Ovary (tissue), 3 donors: Measurements from ENCODE around the gene PTPRK.

Experiments
- EP300 ChIP-seq: sonication (generic); formaldehyde crosslinking; IDR thresholded peaks from one replicate; pipeline ENCODE4 v1.6.1; 2017; ENCODE audit warnings: antibody characterized with exemption
- POLR2A ChIP-seq: fragments of 450-650 bp; IDR thresholded peaks from one replicate; pipeline ENCODE4 v1.6.1; 2017; ENCODE audit warnings: antibody characterized with exemption, mild to moderate bottlenecking, moderate library complexity
- TF ChIP-seq, protein P1 (sequence below), 3 donors: fragments of 450-650 bp in 2 of 3; fragments of 200-600 bp in 1 of 3; IDR thresholded peaks; one replicate each; pipeline versions ENCODE4 v1.5.1 to v1.8.0; 2016 to 2022; ENCODE audit warnings: antibody characterized with exemption in 3 of 3, mild to moderate bottlenecking in 1 of 3
- donor health status: DM: no; HTN: no; CAD: no.

DNA sequence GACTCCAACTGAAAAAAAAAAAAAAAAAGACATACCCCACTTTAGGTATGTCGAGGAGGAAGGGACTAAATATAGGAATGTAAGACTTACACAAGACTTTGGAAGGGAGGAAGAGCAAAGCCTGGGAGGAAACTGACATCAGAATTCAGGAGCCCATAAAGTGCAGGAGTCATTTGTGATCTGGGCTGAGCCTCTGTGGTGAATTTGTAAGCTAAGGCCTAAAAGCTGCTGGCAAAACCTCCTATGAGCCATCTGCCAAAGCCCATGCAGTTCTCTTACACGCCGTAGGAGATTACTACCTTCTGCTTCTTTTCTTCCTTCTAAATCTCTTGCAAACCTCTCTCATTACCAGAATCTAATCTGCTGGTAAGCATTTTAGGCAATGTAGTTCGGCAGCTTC lies 567.6 kb downstream of the PTPRK start:
- TF ChIP-seq, protein P1, sequence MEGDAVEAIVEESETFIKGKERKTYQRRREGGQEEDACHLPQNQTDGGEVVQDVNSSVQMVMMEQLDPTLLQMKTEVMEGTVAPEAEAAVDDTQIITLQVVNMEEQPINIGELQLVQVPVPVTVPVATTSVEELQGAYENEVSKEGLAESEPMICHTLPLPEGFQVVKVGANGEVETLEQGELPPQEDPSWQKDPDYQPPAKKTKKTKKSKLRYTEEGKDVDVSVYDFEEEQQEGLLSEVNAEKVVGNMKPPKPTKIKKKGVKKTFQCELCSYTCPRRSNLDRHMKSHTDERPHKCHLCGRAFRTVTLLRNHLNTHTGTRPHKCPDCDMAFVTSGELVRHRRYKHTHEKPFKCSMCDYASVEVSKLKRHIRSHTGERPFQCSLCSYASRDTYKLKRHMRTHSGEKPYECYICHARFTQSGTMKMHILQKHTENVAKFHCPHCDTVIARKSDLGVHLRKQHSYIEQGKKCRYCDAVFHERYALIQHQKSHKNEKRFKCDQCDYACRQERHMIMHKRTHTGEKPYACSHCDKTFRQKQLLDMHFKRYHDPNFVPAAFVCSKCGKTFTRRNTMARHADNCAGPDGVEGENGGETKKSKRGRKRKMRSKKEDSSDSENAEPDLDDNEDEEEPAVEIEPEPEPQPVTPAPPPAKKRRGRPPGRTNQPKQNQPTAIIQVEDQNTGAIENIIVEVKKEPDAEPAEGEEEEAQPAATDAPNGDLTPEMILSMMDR (IDR thresholded peaks at IDR 0.05): no peak
- TF ChIP-seq POLR2A (no peak), EP300 (no peak)
